Activated B cell treated with CpG ODN at 0.5 μM for 24 hours (primary cell): ENCODE measurements around the gene ATP13A5. TPM values are rescaled to one million over a fixed set of nuclear protein-coding genes. Genes with fewer than 3 reads are reported as not detected.

Experiments
- ATAC-seq: fragments of 200-7000 bp; cut with Tn5 transposase; one replicate; pipeline ENCODE4 v1.10.0; 2021; ENCODE audit warnings: low read depth, mild to moderate bottlenecking, moderate library complexity
- CTCF ChIA-PET: fragments of 350-600 bp; sonication (Branson Sonifier 250); formaldehyde crosslinking; loops from one replicate; lab custom pipeline; 2021; ENCODE audit warnings: antibody characterized with exemption; lab: Charles Lee
- POLR2A ChIA-PET: fragments of 350-600 bp; sonication (Branson Sonifier 250); formaldehyde crosslinking; loops from one replicate; lab custom pipeline; 2021; ENCODE audit warnings: antibody characterized with exemption; lab: Charles Lee
- DNase-seq: peaks from one replicate; pipeline ENCODE4 v3.0.0; 2022
- H3K27ac Mint-ChIP-seq: one replicate; pipeline ENCODE4 v1.8.0; 2020; ENCODE audit warnings: mixed read lengths
- H3K27me3 Mint-ChIP-seq: one replicate; pipeline ENCODE4 v1.8.0; 2021; ENCODE audit warnings: mixed read lengths
- H3K36me3 Mint-ChIP-seq: one replicate; pipeline ENCODE4 v1.8.0; 2021; ENCODE audit warnings: low read depth, mixed read lengths
- H3K4me1 Mint-ChIP-seq: one replicate; pipeline ENCODE4 v1.8.0; 2021; ENCODE audit warnings: mixed read lengths
- H3K4me3 Mint-ChIP-seq: one replicate; pipeline ENCODE4 v1.8.0; 2020; ENCODE audit warnings: mild to moderate bottlenecking, mixed read lengths
- H3K9me3 Mint-ChIP-seq: one replicate; pipeline ENCODE4 v1.8.0; 2020; ENCODE audit warnings: mixed read lengths
- CTCF ChIP-seq: fragments of 200-600 bp; IDR thresholded peaks from one replicate; pipeline ENCODE4 v1.8.0; 2022; ENCODE audit warnings: antibody characterized with exemption, mild to moderate bottlenecking
- intact Hi-C: fragments of 100-400 bp; cut with micrococcal nuclease; formaldehyde crosslinking; loops from one replicate; pipeline ENCODE4 v1.15.1; 2024
- total RNA-seq: library from RNA; stranded (reverse); gene quantifications from 2 replicates; pipeline ENCODE4 v1.2.3, GENCODE V29; 2022

ATP13A5 gene
- total RNA-seq, 1 donor from 2014 or later, result not detected

GRCh38 chr3:193230610-193231009 lies 147.9 kb downstream of the ATP13A5 start:
- intact Hi-C loops, result no loop called here

GRCh38 chr3:193229851-193230420 lies 148.6 kb downstream of the ATP13A5 start:
- DNase-seq (no peak), ATAC-seq (no peak)
- intact Hi-C loops, result no loop called here
- Mint-ChIP-seq H3K27me3 (peaks cover 7% of the 10 kb centered on the region), H3K4me1 (no peaks in the 10 kb centered on the region), H3K27ac (no peak overlapping the region), H3K4me3 (no peak overlapping the region), H3K9me3 (no peaks in the 10 kb centered on the region), H3K36me3 (no peaks in the 10 kb centered on the region)
- no peak for TF ChIP-seq CTCF
- ChIA-PET POLR2A (no interaction called here), CTCF (no interaction called here)

More at GRCh38 chr3:193230610-193231009, 147.9 kb downstream of the ATP13A5 start:
- ChIA-PET POLR2A (no interaction called here), CTCF (no interaction called here)
- H3K4me1 Mint-ChIP-seq, result no peaks in the 10 kb centered on the region
- H3K27me3 Mint-ChIP-seq, result peaks cover 7% of the 10 kb centered on the region
- ATAC-seq, result no peak
- no peak overlapping the region for H3K4me3 Mint-ChIP-seq
- no peak for DNase-seq
- no peak for TF ChIP-seq CTCF
- H3K9me3 Mint-ChIP-seq, result no peaks in the 10 kb centered on the region
- H3K36me3 Mint-ChIP-seq, result no peaks in the 10 kb centered on the region
- no peak overlapping the region for H3K27ac Mint-ChIP-seq

- H3K27ac Mint-ChIP-seq, result no peak overlapping the region
- no peaks in the 10 kb centered on the region for H3K36me3 Mint-ChIP-seq
- no peaks in the 10 kb centered on the region for H3K9me3 Mint-ChIP-seq
- peaks cover 7% of the 10 kb centered on the region for H3K27me3 Mint-ChIP-seq
- POLR2A ChIA-PET, result no interaction called here
- no peak for TF ChIP-seq CTCF
- intact Hi-C loops, result no loop called here
- DNase-seq (no peak), ATAC-seq (no peak)
- no peaks in the 10 kb centered on the region for H3K4me1 Mint-ChIP-seq
- H3K4me3 Mint-ChIP-seq, result no peak overlapping the region
- CTCF ChIA-PET, result no interaction called here
Measured at GRCh38 chr3:193228206-193228605, 150.3 kb downstream of the ATP13A5 start.

- ATAC-seq, result no peak
- Mint-ChIP-seq H3K27ac (no peak overlapping the region), H3K4me3 (no peak overlapping the region), H3K4me1 (no peaks in the 10 kb centered on the region), H3K36me3 (no peaks in the 10 kb centered on the region), H3K27me3 (peaks cover 7% of the 10 kb centered on the region), H3K9me3 (no peaks in the 10 kb centered on the region)
- POLR2A ChIA-PET, result no interaction called here
- intact Hi-C loops, result no loop called here
- CTCF ChIA-PET, result no interaction called here
- DNase-seq, result no peak
- TF ChIP-seq CTCF, result no peak
Measured at GRCh38 chr3:193225302-193226125, 153.0 kb downstream of the ATP13A5 start.

Other genes starting within 250 kb of the ATP13A5 start
- not detected in 2 replicates for gene PLAAT1, start 137.5 kb downstream of the ATP13A5 start, total RNA-seq
- gene ATP13A4, start 176.1 kb upstream of the ATP13A5 start, total RNA-seq, result 3.4 TPM in 2 replicates
- gene OPA1, start 214.5 kb upstream of the ATP13A5 start, total RNA-seq, result 76.1 and 80.6 TPM in 2 replicates